ENCODE results near the gene FA2H. TPM values are rescaled to one million over a fixed set of nuclear protein-coding genes. Genes with fewer than 3 reads are reported as not detected.

FA2H gene
- total RNA-seq, 2 donors from 2014 or later = not detected

DNA sequence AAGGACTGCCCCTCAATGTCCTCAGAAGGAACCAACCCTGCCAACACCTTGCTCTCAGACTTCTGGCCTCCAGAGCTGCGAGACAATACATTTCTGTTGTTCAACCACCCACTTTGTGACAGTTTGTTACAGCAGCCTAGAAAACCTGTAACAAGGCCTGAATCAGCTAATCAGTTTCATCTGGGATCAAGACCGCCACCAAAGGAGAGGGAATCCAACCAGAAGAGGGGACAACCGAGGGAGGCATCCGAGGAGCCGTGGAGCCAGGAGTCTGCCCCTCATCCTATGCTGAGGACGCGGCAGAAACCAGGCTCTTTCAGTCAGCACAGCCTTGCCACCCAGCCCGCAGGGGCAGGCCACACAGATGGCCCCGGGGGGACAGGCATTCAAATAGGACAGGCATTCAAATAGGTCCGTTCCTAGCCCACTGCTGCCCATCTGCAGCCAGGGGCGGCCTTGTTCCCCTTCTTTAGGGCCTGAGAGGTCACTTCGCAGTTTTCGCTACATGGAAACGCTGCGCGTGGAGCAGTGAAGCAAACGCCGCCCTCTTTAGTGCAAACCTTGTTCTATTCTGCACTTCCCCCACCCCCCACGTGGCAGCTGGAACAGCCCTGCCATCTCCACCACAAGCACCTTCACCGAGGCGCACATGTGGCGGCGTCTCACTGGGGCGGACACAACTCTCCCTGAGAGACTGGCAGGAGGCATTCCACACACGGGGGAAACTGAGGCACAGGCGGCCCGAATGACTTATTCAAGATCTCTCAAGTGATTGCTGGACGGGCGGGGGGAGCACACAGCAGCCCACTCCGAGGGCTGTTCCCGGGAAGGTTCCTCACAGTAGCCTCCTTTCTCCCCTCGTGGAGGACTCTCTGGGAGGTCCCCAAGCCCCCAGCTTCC, 26.7 kb downstream of the FA2H start:
- Mint-ChIP-seq H3K9me3 (no peaks in the 10 kb centered on the region), H3K27me3 (ENCODE audit: low read depth) (no peaks in the 10 kb centered on the region), H3K36me3 (ENCODE audit: insufficient read depth in 2 of 2) (no peaks in the 10 kb centered on the region), H3K4me3 (no peak overlapping the region), H3K4me1 (ENCODE audit: low read depth) (no peaks in the 10 kb centered on the region), H3K27ac (no peak overlapping the region)
- ATAC-seq (replicated peaks in 1 of 2) (no peak), DNase-seq (no peak)

GRCh38 chr16:74745926-74746325, 28.7 kb downstream of the FA2H start:
- Mint-ChIP-seq H3K27me3 (ENCODE audit: low read depth) (no peaks in the 10 kb centered on the region), H3K9me3 (no peaks in the 10 kb centered on the region), H3K27ac (no peak overlapping the region)

GRCh38 chr16:74745109-74745615, 29.5 kb downstream of the FA2H start:
- H3K27me3 Mint-ChIP-seq (ENCODE audit: low read depth) = no peaks in the 10 kb centered on the region
- no peak overlapping the region for H3K4me3 Mint-ChIP-seq
- no peaks in the 10 kb centered on the region for H3K36me3 Mint-ChIP-seq (ENCODE audit: insufficient read depth in 2 of 2)
- no peak overlapping the region for H3K27ac Mint-ChIP-seq
- H3K4me1 Mint-ChIP-seq (ENCODE audit: low read depth) = peaks cover under 1% of the 10 kb centered on the region
- H3K9me3 Mint-ChIP-seq = no peaks in the 10 kb centered on the region
- ATAC-seq (replicated peaks in 1 of 2) (no peak), DNase-seq (no peak)

More at GRCh38 chr16:74745926-74746325, 28.7 kb downstream of the FA2H start:
- ATAC-seq (replicated peaks in 1 of 2) (no peak), DNase-seq (no peak)
- Mint-ChIP-seq H3K36me3 (ENCODE audit: insufficient read depth in 2 of 2) (no peaks in the 10 kb centered on the region), H3K4me3 (no peak overlapping the region), H3K4me1 (ENCODE audit: low read depth) (no peaks in the 10 kb centered on the region)

DNA sequence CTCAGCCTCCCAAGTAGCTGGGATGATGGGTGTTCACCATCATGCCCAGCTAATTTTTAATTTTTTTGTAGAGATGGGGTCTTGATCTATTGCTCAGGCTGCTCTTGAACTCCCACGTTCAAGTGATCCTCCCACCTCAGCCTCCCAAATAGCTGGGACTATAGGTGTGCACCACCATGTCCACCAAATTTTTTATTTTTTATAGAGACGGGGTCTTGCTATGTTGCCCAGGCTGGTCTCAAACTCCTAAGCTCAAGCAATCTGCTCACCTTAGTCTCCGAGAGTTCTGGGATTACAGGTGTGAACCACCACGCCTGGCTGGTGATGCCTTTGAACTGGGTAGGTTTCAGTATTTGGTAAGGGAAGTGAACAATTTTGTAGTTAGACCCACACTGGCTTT, 30.1 kb downstream of the FA2H start:
- H3K27me3 Mint-ChIP-seq (ENCODE audit: low read depth) = no peaks in the 10 kb centered on the region
- no peak for ATAC-seq (replicated peaks in 1 of 2)
- no peaks in the 10 kb centered on the region for H3K36me3 Mint-ChIP-seq (ENCODE audit: insufficient read depth in 2 of 2)
- H3K4me3 Mint-ChIP-seq = no peak overlapping the region
- no peaks in the 10 kb centered on the region for H3K9me3 Mint-ChIP-seq
- no peak for DNase-seq
- H3K27ac Mint-ChIP-seq = no peak overlapping the region
- H3K4me1 Mint-ChIP-seq (ENCODE audit: low read depth) = peaks cover 5% of the 10 kb centered on the region

DNA sequence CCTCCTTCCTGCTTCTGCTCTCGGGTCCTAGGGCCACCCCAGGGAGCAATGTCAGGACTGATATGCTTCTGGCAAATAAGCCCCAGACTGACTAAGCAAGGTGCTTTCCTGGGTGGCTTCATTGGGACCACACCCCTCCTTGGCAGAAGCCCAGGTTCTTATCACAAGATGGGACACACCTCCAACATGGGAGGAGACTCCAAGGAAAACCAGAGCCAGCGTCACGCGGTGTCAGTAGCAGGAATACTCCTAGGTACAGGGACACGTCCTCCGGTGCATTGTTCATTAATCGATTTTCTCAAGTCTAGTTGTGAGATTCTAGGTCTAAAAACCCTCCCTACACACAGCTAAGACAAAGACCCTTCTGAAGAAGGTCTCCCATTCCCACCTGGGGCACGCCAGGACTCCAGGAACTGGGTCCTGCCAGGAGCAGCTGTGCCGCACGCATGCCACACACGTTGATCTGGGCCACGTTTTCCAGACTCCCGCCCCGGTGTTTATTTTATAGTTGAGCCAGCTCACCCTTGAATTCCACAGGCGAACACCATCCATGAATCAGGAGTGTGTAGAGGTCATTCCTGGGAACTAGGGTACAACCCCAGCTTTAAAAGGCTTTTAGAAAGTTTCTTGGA, 30.8 kb downstream of the FA2H start:
- DNase-seq = no peak
- H3K36me3 Mint-ChIP-seq (ENCODE audit: insufficient read depth in 2 of 2) = no peaks in the 10 kb centered on the region
- H3K27ac Mint-ChIP-seq = no peak overlapping the region
- no peak overlapping the region for H3K4me3 Mint-ChIP-seq
- ATAC-seq (replicated peaks in 1 of 2) = no peak
- H3K9me3 Mint-ChIP-seq = no peaks in the 10 kb centered on the region
- no peaks in the 10 kb centered on the region for H3K27me3 Mint-ChIP-seq (ENCODE audit: low read depth)
- peaks cover 5% of the 10 kb centered on the region for H3K4me1 Mint-ChIP-seq (ENCODE audit: low read depth)

- Mint-ChIP-seq H3K36me3 (ENCODE audit: insufficient read depth in 2 of 2) (no peaks in the 10 kb centered on the region), H3K9me3 (no peaks in the 10 kb centered on the region), H3K27me3 (ENCODE audit: low read depth) (no peaks in the 10 kb centered on the region), H3K4me3 (no peak overlapping the region), H3K27ac (no peak overlapping the region), H3K4me1 (ENCODE audit: low read depth) (peaks cover 5% of the 10 kb centered on the region)
- ATAC-seq (replicated peaks in 1 of 2) (no peak), DNase-seq (no peak)
Observed at GRCh38 chr16:74743045-74743667, 31.5 kb downstream of the FA2H start.

- H3K27ac Mint-ChIP-seq = no peak overlapping the region
- DNase-seq (no peak), ATAC-seq (replicated peaks in 1 of 2) (no peak)
- H3K36me3 Mint-ChIP-seq (ENCODE audit: insufficient read depth in 2 of 2) = no peaks in the 10 kb centered on the region
- H3K4me3 Mint-ChIP-seq = no peak overlapping the region
- H3K9me3 Mint-ChIP-seq = no peaks in the 10 kb centered on the region
- H3K27me3 Mint-ChIP-seq (ENCODE audit: low read depth) = no peaks in the 10 kb centered on the region
- H3K4me1 Mint-ChIP-seq (ENCODE audit: low read depth) = peaks cover 5% of the 10 kb centered on the region
Observed at GRCh38 chr16:74742051-74742481, 32.6 kb downstream of the FA2H start.

- H3K27me3 Mint-ChIP-seq (ENCODE audit: low read depth) = no peaks in the 10 kb centered on the region
- H3K9me3 Mint-ChIP-seq = no peaks in the 10 kb centered on the region
- DNase-seq = no peak
- ATAC-seq (replicated peaks in 1 of 2) = no peak
- H3K36me3 Mint-ChIP-seq (ENCODE audit: insufficient read depth in 2 of 2) = no peaks in the 10 kb centered on the region
- peaks cover 5% of the 10 kb centered on the region for H3K4me1 Mint-ChIP-seq (ENCODE audit: low read depth)
- no peak overlapping the region for H3K4me3 Mint-ChIP-seq
- no peak overlapping the region for H3K27ac Mint-ChIP-seq
Observed at GRCh38 chr16:74740795-74741304, 33.8 kb downstream of the FA2H start.

DNA sequence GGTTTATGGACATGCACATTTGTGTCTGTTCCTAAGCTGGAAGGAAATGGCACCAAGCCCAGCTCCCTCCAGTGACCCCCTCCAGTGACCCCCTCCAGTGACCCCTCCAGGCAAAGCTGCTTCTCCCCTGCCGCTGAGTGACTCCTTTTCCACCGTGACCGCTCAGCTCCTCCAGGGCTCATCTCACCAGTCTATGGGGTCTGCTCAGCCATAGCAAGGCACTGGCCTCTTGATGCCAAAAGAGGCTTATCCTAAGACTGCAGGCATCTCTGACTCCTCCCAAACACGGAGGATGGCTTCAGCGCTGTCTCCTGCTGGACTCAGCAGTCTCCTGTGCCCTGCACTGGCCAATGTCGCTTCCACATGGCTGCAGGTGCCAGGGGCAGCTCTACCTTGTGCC, 35.3 kb downstream of the FA2H start:
- no peaks in the 10 kb centered on the region for H3K36me3 Mint-ChIP-seq (ENCODE audit: insufficient read depth in 2 of 2)
- H3K27ac Mint-ChIP-seq = no peak overlapping the region
- no peaks in the 10 kb centered on the region for H3K27me3 Mint-ChIP-seq (ENCODE audit: low read depth)
- H3K4me1 Mint-ChIP-seq (ENCODE audit: low read depth) = peaks cover 5% of the 10 kb centered on the region
- DNase-seq (no peak), ATAC-seq (replicated peaks in 1 of 2) (no peak)
- H3K9me3 Mint-ChIP-seq = no peaks in the 10 kb centered on the region
- H3K4me3 Mint-ChIP-seq = no peak overlapping the region

GRCh38 chr16:74738816-74739215, 35.8 kb downstream of the FA2H start:
- Mint-ChIP-seq H3K9me3 (no peaks in the 10 kb centered on the region), H3K4me1 (ENCODE audit: low read depth) (peaks cover 5% of the 10 kb centered on the region), H3K4me3 (no peak overlapping the region), H3K36me3 (ENCODE audit: insufficient read depth in 2 of 2) (no peaks in the 10 kb centered on the region), H3K27ac (no peak overlapping the region), H3K27me3 (ENCODE audit: low read depth) (no peaks in the 10 kb centered on the region)
- DNase-seq = no peak
- ATAC-seq (replicated peaks in 1 of 2) = no peak

GRCh38 chr16:74738113-74738541, 36.5 kb downstream of the FA2H start:
- Mint-ChIP-seq H3K9me3 (no peaks in the 10 kb centered on the region), H3K27me3 (ENCODE audit: low read depth) (no peaks in the 10 kb centered on the region), H3K27ac (no peak overlapping the region), H3K36me3 (ENCODE audit: insufficient read depth in 2 of 2) (no peaks in the 10 kb centered on the region), H3K4me1 (ENCODE audit: low read depth) (peaks cover 5% of the 10 kb centered on the region), H3K4me3 (no peak overlapping the region)
- ATAC-seq (replicated peaks in 1 of 2) = peak in 1 of 2 donors; percentile 21
- no peak for DNase-seq

DNA sequence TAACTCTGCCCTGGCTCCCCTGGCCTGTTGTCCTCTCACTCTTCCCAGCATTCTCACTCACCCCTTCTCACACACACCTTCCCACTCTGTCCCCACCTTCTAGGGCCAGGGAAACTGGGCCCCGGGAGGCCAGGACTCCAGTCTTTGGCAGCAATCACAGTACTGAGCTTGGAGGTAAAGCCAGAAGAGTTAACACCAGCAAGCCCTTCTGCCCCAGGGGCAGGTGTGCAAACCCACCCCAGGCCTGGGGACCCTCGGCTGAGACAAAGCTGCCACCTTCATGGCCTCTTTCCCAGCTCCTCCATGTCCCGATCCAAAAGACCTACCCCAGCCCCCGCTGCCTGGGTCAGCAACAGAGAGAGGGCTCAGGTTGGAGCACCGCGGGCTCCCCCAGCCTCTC, 37.1 kb downstream of the FA2H start:
- ATAC-seq (replicated peaks in 1 of 2) (no peak), DNase-seq (no peak)
- H3K27me3 Mint-ChIP-seq (ENCODE audit: low read depth) = no peaks in the 10 kb centered on the region
- peaks cover 5% of the 10 kb centered on the region for H3K4me1 Mint-ChIP-seq (ENCODE audit: low read depth)
- no peaks in the 10 kb centered on the region for H3K9me3 Mint-ChIP-seq
- no peak overlapping the region for H3K4me3 Mint-ChIP-seq
- no peak overlapping the region for H3K27ac Mint-ChIP-seq
- no peaks in the 10 kb centered on the region for H3K36me3 Mint-ChIP-seq (ENCODE audit: insufficient read depth in 2 of 2)

Measured in activated T-cell treated with anti-CD3 and anti-CD28 coated beads, Interleukin-2, amount 50 U/mL, for 72 hours (primary cell).